Liver (tissue), 3 donors: ENCODE measurements around the gene RNU11.

ENCODE experiments used
- EGR1 ChIP-seq, 2 donors: IDR thresholded peaks; 2 replicates each; pipeline ENCODE4 v1.6.1; 2016 to 2018; ENCODE audit warnings: antibody characterized with exemption in 2 of 2, low read depth in 2 of 2
- GABPA ChIP-seq, 2 donors: IDR thresholded peaks in 1 of 2; conservative IDR thresholded peaks in 1 of 2; 2 replicates each; pipeline ENCODE4 v1.6.1; 2016; ENCODE audit warnings: antibody characterized with exemption in 2 of 2, mild to moderate bottlenecking in 1 of 2, moderate library complexity in 1 of 2
- JUND ChIP-seq, 2 donors: IDR thresholded peaks; 2 replicates each; pipeline ENCODE4 v1.6.1; 2016; ENCODE audit warnings: antibody characterized with exemption in 2 of 2
- RAD21 ChIP-seq, 2 donors: IDR thresholded peaks; 2 replicates each; pipeline ENCODE4 v1.6.1; 2016; ENCODE audit warnings: antibody characterized with exemption in 2 of 2, mild to moderate bottlenecking in 2 of 2
- TAF1 ChIP-seq: conservative IDR thresholded peaks from 2 replicates; pipeline ENCODE4 v1.6.1; 2016; ENCODE audit warnings: antibody characterized with exemption, mild to moderate bottlenecking
- YY1 ChIP-seq: IDR thresholded peaks from 2 replicates; pipeline ENCODE4 v1.6.1; 2016; ENCODE audit warnings: antibody characterized with exemption, mild to moderate bottlenecking
- TF ChIP-seq, protein P1 (sequence below): fragments of 150-350 bp; IDR thresholded peaks from 2 replicates; pipeline ENCODE4 v1.5.1; 2017; ENCODE audit warnings: improper control_type of control experiment, low read depth, low read length; ENCODE audit not compliant: missing input control
- TF ChIP-seq, protein P2 (sequence below): IDR thresholded peaks from 2 replicates; pipeline ENCODE4 v1.6.1; 2016; ENCODE audit warnings: antibody characterized with exemption, mild to moderate bottlenecking
- TF ChIP-seq, protein P3 (sequence below): IDR thresholded peaks from 2 replicates; pipeline ENCODE4 v1.6.1; 2016; ENCODE audit warnings: antibody characterized with exemption
- donor health status: healthy.
- donor health status: healthy.

DNA sequence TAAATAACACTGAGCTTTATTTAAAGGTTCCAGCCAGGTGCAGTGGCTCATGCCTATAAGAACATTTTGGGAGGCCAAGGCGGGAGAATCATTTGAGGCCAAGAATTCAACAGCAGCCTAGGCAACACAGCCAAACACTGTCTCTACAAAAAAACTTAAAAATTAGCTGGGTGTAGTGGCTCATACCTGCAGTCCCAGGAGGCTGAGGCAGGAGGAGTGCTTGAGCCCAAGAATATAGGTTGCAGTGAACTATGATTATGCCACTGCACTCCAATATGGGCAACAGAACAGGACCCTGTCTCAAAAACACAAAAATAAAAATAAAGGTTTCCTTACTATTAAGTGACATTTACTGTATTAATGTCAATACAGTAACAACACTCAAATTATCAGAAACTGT is 7.6 kb upstream of the RNU11 start:
- TF ChIP-seq, protein P1, sequence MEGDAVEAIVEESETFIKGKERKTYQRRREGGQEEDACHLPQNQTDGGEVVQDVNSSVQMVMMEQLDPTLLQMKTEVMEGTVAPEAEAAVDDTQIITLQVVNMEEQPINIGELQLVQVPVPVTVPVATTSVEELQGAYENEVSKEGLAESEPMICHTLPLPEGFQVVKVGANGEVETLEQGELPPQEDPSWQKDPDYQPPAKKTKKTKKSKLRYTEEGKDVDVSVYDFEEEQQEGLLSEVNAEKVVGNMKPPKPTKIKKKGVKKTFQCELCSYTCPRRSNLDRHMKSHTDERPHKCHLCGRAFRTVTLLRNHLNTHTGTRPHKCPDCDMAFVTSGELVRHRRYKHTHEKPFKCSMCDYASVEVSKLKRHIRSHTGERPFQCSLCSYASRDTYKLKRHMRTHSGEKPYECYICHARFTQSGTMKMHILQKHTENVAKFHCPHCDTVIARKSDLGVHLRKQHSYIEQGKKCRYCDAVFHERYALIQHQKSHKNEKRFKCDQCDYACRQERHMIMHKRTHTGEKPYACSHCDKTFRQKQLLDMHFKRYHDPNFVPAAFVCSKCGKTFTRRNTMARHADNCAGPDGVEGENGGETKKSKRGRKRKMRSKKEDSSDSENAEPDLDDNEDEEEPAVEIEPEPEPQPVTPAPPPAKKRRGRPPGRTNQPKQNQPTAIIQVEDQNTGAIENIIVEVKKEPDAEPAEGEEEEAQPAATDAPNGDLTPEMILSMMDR = peak; percentile 15
- TF ChIP-seq GABPA (IDR thresholded peaks at IDR 0.05 in 1 of 2, conservative IDR thresholded peaks at IDR 0.05 in 1 of 2) (no peak), RAD21 (IDR thresholded peaks at IDR 0.05) (peak in 1 of 2 donors; percentile 16), EGR1 (IDR thresholded peaks at IDR 0.05; ENCODE audit: low read depth in 2 of 2) (no peak), TAF1 (no peak), YY1 (no peak), JUND (IDR thresholded peaks at IDR 0.05) (no peak)
- TF ChIP-seq, protein P2, sequence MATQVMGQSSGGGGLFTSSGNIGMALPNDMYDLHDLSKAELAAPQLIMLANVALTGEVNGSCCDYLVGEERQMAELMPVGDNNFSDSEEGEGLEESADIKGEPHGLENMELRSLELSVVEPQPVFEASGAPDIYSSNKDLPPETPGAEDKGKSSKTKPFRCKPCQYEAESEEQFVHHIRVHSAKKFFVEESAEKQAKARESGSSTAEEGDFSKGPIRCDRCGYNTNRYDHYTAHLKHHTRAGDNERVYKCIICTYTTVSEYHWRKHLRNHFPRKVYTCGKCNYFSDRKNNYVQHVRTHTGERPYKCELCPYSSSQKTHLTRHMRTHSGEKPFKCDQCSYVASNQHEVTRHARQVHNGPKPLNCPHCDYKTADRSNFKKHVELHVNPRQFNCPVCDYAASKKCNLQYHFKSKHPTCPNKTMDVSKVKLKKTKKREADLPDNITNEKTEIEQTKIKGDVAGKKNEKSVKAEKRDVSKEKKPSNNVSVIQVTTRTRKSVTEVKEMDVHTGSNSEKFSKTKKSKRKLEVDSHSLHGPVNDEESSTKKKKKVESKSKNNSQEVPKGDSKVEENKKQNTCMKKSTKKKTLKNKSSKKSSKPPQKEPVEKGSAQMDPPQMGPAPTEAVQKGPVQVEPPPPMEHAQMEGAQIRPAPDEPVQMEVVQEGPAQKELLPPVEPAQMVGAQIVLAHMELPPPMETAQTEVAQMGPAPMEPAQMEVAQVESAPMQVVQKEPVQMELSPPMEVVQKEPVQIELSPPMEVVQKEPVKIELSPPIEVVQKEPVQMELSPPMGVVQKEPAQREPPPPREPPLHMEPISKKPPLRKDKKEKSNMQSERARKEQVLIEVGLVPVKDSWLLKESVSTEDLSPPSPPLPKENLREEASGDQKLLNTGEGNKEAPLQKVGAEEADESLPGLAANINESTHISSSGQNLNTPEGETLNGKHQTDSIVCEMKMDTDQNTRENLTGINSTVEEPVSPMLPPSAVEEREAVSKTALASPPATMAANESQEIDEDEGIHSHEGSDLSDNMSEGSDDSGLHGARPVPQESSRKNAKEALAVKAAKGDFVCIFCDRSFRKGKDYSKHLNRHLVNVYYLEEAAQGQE = no peak
- TF ChIP-seq, protein P3, sequence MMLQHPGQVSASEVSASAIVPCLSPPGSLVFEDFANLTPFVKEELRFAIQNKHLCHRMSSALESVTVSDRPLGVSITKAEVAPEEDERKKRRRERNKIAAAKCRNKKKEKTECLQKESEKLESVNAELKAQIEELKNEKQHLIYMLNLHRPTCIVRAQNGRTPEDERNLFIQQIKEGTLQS = no peak
